Inferior parietal cortex (tissue), 1 donor: Measurements from ENCODE around the gene CYP4B1.

Experiments
- DNase-seq: peaks from one replicate; pipeline ENCODE4 v3.0.0-alpha.2; 2016; ENCODE audit errors: extremely low spot score

Gene CYP4B1

DNA sequence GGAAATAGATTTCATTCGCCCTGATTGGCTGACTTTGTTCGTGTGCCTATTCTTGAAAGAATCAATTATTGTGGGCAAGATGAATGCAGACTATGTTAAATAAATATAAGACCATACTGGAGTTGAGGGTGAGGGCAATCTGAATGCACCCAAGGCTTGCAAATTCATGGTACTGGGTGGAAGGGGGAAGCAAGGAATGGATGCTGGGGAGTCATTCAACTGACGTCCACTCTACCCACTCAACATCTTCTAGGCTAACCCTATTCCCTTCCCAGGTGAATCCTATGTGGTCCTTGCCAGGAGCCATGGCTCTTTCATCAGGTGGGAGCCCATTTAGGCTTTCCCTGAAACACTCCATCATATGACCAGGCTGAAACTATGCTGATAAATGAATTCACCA, 5.7 kb upstream of the CYP4B1 start:
- DNase-seq, result no peak

DNA sequence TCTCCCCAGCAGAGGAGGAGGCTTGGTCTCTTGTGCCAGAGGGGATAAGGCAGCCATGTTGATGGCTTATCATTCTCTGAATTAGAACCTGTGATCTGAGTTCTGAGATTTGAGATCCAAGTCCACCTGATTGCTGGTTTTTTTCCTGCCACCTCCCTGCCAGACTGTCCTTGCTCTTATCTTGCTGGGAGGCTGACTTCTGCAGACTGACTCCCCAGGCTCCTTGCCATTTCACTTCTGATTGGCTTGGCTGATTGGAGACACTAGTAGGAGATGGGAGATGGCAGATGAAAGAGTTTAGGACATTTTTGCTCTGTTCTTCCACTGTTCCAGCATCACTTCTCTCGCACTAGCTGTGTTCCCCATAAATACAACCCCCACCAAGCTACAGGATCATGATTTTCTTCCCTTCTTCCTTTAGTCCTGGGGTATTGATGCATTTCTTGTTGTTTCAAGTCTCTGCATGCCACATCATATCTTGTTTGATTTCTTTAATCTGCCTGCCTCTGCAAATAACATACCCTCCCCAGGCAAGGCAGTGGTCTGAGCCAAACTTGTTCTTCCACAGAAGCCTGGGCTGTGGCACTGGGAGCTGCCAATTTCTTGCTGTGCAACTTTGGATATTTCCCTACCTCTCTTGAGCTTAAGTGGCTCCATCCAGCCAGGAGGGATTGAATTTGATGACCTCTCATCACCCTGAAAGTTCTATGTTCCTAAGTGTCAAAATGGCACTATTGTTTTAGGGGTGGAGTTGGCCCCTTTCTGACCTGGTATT, 963 bp upstream of the CYP4B1 start:
- DNase-seq, result no peak

GRCh38 chr1:46800742-46801141, 1.9 kb downstream of the CYP4B1 start:
- no peak for DNase-seq

- no peak for DNase-seq
Observed at GRCh38 chr1:46801323-46802055, 2.6 kb downstream of the CYP4B1 start.

DNA sequence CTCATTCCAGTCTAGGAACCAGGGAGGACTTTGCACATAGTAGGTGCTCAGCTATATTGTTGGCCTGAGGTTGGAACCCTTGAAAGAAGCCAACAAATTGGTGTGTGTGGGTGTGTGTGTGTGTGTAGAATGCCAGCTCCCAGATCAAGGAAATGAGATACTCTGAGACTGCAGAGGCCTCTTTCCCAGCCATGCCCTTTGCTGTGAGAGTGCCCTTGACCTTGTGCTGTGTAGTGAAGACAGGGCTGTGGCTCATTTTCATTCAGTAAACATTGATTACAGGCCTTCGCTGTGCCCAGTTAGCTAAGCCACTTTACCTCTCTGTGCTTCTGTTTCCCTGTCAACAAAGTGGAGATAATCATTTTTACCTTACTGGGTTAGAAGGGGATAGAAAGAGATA, 3.2 kb downstream of the CYP4B1 start:
- no peak for DNase-seq

GRCh38 chr1:46802901-46803574, 4.2 kb downstream of the CYP4B1 start:
- no peak for DNase-seq

DNA sequence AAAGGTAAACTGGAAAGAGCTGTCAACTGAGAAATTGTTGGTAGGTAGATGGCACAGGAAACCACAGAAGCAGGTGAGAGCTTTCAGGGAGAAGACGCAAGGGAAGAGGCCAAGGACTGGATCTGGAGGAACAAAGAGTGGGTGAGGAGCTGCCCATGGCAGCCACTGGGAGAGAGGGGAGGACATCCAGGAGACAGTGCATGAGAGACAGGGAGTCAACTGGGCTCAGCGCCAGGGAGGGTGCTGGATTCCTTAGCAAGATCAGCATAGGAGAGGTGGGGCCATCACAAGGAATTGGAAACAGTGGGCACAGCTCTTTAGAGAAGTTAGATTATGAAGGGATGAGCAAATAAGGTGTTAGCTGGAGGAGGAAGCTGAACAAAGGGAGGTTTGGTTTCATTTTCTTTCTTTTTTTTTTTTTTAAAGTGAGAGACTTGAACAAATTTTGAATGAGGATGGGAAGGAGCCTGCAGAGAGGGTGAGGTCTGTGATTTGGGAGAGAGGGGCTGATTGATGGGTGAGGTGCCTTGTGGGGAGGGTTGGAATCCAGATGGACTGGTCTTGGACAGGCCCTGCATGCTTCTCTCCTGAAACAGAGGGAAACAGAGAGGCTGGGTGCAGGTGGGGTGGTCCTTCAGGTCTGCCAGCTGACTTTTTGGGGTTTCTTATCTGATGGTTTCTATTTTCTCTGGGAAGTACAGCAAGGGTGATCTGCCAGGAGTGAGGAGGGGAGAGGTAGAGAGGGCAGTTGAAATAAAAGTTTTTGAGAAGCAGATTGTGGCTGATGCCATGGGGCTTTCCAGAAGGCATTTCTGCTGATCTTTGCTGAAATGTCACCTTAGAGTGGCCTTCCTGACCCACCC, 5.4 kb downstream of the CYP4B1 start:
- DNase-seq, result no peak

DNA sequence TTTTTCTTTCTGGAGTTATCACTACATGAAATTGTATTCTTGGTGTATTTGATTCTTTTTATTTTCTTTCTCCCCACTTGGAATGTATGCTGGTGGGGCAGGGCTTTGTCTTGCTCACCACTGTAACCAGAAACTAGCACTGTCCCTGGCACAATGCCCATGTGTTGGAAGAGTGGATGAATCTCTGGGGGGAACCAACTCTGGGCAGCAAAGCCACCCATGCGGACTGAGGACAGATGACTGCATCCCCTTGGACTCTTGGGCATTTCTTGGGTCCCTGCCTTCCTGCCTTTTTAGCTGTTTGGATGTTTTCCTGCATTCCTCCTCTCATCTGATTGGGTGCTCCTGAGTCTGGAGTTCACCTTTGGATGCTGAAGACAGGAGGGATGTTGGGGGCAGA, 6.1 kb downstream of the CYP4B1 start:
- DNase-seq, result no peak

DNA sequence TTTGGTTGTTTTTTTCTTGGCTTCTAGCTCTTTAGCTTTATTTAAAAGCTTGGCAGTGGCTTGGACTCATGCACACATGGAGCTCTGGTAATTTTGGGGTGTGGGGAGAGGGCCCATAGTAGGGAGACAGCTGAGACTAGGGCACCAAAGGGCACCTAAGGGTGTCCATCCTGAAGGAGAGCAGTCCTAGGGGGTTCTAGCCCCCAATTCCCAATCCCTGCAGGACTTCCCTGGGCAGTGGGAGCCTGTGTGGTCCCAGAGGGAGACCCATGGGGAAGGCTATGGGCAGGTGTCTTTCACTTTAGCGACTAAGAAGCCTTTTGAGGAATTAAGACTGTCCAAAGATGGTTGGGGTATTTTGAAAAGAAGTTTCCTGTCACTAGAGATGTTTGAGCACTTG, 6.9 kb downstream of the CYP4B1 start:
- DNase-seq, result no peak

- no peak for DNase-seq
Observed at GRCh38 chr1:46806196-46807020, 7.6 kb downstream of the CYP4B1 start.

- no peak for DNase-seq
Observed at GRCh38 chr1:46807046-46807972, 8.5 kb downstream of the CYP4B1 start.

DNA sequence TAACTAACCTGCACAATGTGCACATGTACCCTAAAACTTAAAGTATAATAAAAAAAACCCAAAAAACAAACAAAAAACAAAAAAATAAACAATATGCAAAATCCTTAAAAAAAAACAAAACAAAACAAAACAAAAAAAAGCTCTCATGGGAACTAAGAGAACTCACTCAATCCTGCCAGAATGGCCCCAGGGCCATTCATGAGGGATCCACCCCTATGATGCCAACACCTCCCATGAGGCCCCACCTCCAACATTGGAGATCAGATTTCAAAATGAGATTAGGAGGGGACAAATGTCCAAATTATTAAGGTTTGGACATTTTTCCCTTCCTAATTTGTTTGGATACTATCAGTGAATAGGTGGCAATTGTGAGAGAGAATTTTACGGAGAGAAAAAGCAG, 10.2 kb downstream of the CYP4B1 start:
- no peak for DNase-seq

DNA sequence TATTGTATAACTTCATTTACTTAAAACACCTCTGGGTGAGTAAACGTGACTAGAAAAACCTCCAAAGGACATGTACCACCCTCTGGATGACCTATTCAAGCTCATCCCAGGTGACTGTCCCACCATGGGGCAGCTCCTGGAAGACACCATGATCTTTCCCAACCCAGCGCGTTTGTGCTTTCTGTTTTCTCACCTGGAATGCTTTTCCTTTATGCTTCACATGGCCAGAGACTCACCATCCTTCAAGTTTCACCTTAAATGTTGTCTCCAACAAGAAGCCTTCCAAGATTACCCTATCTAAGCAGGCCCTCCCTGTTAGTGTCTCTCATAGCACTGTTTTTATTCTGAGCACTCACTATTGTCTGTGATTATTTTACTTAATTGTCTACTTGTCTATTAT, 11.1 kb downstream of the CYP4B1 start:
- DNase-seq, result no peak

- DNase-seq, result no peak
Observed at GRCh38 chr1:46810596-46810995, 11.8 kb downstream of the CYP4B1 start.

DNA sequence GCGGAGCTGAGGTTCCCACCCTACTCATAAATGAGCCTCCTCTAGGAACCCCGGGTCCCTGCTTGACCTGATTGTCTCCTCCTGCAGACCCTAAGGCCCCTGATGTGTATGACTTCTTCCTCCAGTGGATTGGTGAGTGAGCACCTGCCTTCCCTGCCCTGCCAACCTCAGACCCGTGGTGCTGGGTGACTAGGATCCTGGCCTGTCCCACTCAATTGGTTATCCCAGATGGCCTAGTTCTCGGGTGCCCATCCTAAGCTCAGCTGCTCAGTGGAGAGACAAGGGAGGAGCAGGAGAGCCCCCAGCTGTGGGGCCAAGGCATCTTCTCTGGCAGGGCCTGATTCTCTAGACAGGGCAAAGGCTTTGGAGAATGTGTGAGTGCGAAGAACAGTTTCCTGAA, 12.2 kb downstream of the CYP4B1 start:
- no peak for DNase-seq

- no peak for DNase-seq
Observed at GRCh38 chr1:46812065-46812963, 13.5 kb downstream of the CYP4B1 start.

- DNase-seq, result no peak
Observed at GRCh38 chr1:46812996-46813857, 14.4 kb downstream of the CYP4B1 start.

DNA sequence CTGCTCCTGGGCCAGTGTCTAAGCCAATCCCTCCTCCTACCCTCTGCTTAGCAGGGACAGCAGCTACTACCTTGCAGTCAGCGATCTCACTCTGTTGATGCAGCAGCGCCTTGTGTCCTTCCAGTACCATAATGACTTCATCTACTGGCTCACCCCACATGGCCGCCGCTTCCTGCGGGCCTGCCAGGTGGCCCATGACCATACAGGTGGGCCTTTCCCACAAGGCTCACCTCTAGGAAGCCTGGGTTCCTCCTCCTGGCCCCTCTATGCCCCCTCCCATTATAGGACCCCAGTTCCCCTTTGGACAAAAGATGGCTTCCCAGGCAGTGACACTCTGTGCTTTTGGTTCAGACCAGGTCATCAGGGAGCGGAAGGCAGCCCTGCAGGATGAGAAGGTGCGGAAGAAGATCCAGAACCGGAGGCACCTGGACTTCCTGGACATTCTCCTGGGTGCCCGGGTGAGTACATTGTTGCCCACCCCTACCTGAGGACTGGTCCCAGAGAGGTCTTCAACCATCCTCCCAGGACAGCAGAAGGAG, 15.1 kb downstream of the CYP4B1 start:
- no peak for DNase-seq
